ENCODE results near the gene APPBP2.
"Not testable (repeated sequence)": the region's sequence is repeated elsewhere in the genome, so short reads cannot be mapped to it uniquely, and the experiment has no call there.

The APPBP2 gene

GRCh38 chr17:60519795-60520194 lies 6.2 kb downstream of the APPBP2 start:
- TF ChIP-seq CTCF (IDR thresholded peaks at IDR 0.05; ENCODE audit: low read depth, low read length, poor library complexity, severe bottlenecking), result no peak
- TF ChIP-seq EZH2phosphoT487 (IDR thresholded peaks at IDR 0.05; ENCODE audit: borderline replicate concordance, low read length), result no peak
- Histone ChIP-seq H3K9me3 (ENCODE audit: control insufficient read depth, insufficient read depth, low read length) (no peaks in the 10 kb centered on the region), H3K4me1 (ENCODE audit: control insufficient read depth, low read length) (peaks cover 12% of the 10 kb centered on the region), H3K4me2 (ENCODE audit: low read length) (no peak overlapping the region), H4K20me1 (ENCODE audit: control insufficient read depth, insufficient read depth, low read depth, low read length) (peaks cover 13% of the 10 kb centered on the region), H3K79me2 (ENCODE audit: control insufficient read depth, low read length) (peaks cover 86% of the 10 kb centered on the region), H3F3A (ENCODE audit: control insufficient read depth, insufficient read depth) (no peaks in the 10 kb centered on the region), H3K27ac (ENCODE audit: low read depth, low read length) (no peak overlapping the region), H3K4me3 (ENCODE audit: low read length) (no peak overlapping the region), H3K36me3 (ENCODE audit: control insufficient read depth, low read length) (peaks cover 17% of the 10 kb centered on the region), H3K9me2 (replicated peaks; ENCODE audit: control insufficient read depth, low read length) (no peaks in the 10 kb centered on the region), H3K27me3 (ENCODE audit: control insufficient read depth, low read length) (no peaks in the 10 kb centered on the region)

GRCh38 chr17:60515683-60516082 lies 10.4 kb downstream of the APPBP2 start:
- not testable (repeated sequence) for H3K4me1 ChIP-seq (ENCODE audit: control insufficient read depth, low read length); H3K9me3 ChIP-seq (ENCODE audit: control insufficient read depth, insufficient read depth, low read length); H4K20me1 ChIP-seq (ENCODE audit: control insufficient read depth, insufficient read depth, low read depth, low read length); H3K4me3 ChIP-seq (ENCODE audit: low read length); H3K4me2 ChIP-seq (ENCODE audit: low read length); H3K9me2 ChIP-seq (replicated peaks; ENCODE audit: control insufficient read depth, low read length); H3K27ac ChIP-seq (ENCODE audit: low read depth, low read length); H3F3A ChIP-seq (ENCODE audit: control insufficient read depth, insufficient read depth); H3K27me3 ChIP-seq (ENCODE audit: control insufficient read depth, low read length)
- Histone ChIP-seq H3K79me2 (ENCODE audit: control insufficient read depth, low read length) (peaks cover 70% of the 10 kb centered on the region), H3K36me3 (ENCODE audit: control insufficient read depth, low read length) (peaks cover 10% of the 10 kb centered on the region; the same call in 1 of the 2 replicates)

GRCh38 chr17:60515199-60515598 lies 10.8 kb downstream of the APPBP2 start:
- H3K4me3 ChIP-seq (ENCODE audit: low read length); H3K36me3 ChIP-seq (ENCODE audit: control insufficient read depth, low read length); H3K9me2 ChIP-seq (replicated peaks; ENCODE audit: control insufficient read depth, low read length); H3K4me2 ChIP-seq (ENCODE audit: low read length); H3K4me1 ChIP-seq (ENCODE audit: control insufficient read depth, low read length); H3K27ac ChIP-seq (ENCODE audit: low read depth, low read length); H3K27me3 ChIP-seq (ENCODE audit: control insufficient read depth, low read length); H3F3A ChIP-seq (ENCODE audit: control insufficient read depth, insufficient read depth); H4K20me1 ChIP-seq (ENCODE audit: control insufficient read depth, insufficient read depth, low read depth, low read length); H3K9me3 ChIP-seq (ENCODE audit: control insufficient read depth, insufficient read depth, low read length): not testable (repeated sequence)
- H3K79me2 ChIP-seq (ENCODE audit: control insufficient read depth, low read length), result peaks cover 70% of the 10 kb centered on the region

GRCh38 chr17:60514500-60514899 lies 11.5 kb downstream of the APPBP2 start:
- peaks cover 7% of the 10 kb centered on the region; the same call in 1 of the 2 replicates for H3K36me3 ChIP-seq (ENCODE audit: control insufficient read depth, low read length)
- H4K20me1 ChIP-seq (ENCODE audit: control insufficient read depth, insufficient read depth, low read depth, low read length), result peaks cover 4% of the 10 kb centered on the region
- H3K4me2 ChIP-seq (ENCODE audit: low read length), result no peak overlapping the region
- no peak overlapping the region for H3K4me3 ChIP-seq (ENCODE audit: low read length)
- TF ChIP-seq CTCF (IDR thresholded peaks at IDR 0.05; ENCODE audit: low read depth, low read length, poor library complexity, severe bottlenecking) (no peak), EZH2phosphoT487 (IDR thresholded peaks at IDR 0.05; ENCODE audit: borderline replicate concordance, low read length) (no peak)
- no peaks in the 10 kb centered on the region for H3K4me1 ChIP-seq (ENCODE audit: control insufficient read depth, low read length)
- H3K79me2 ChIP-seq (ENCODE audit: control insufficient read depth, low read length), result peaks cover 74% of the 10 kb centered on the region
- no peaks in the 10 kb centered on the region for H3K9me2 ChIP-seq (replicated peaks; ENCODE audit: control insufficient read depth, low read length)
- H3F3A ChIP-seq (ENCODE audit: control insufficient read depth, insufficient read depth), result no peaks in the 10 kb centered on the region; the same call in 1 of the 2 replicates
- no peaks in the 10 kb centered on the region for H3K27me3 ChIP-seq (ENCODE audit: control insufficient read depth, low read length)
- H3K9me3 ChIP-seq (ENCODE audit: control insufficient read depth, insufficient read depth, low read length), result no peaks in the 10 kb centered on the region
- no peak overlapping the region for H3K27ac ChIP-seq (ENCODE audit: low read depth, low read length)
